Muscle layer of colon (tissue), 2 donors: ENCODE data around the gene CUBN.
A peak's percentile ranks its signal among the peaks of the same experiment; 100 is the strongest.

Experiments used
- H3K27ac ChIP-seq: one replicate; pipeline ENCODE4 v1.7.0; 2013; ENCODE audit warnings: low read depth, mild to moderate bottlenecking, low read length, moderate library complexity
- H3K27me3 ChIP-seq, 2 donors: one replicate each; pipeline ENCODE4 v1.7.0; 2013; ENCODE audit warnings: low read length in 2 of 2, mild to moderate bottlenecking in 2 of 2; ENCODE audit not compliant: insufficient read depth in 2 of 2, control insufficient read depth in 1 of 2
- H3K36me3 ChIP-seq: one replicate; pipeline ENCODE4 v1.7.0; 2013; ENCODE audit warnings: mild to moderate bottlenecking, low read length; ENCODE audit not compliant: insufficient read depth
- H3K4me1 ChIP-seq: one replicate; pipeline ENCODE4 v1.7.0; 2013; ENCODE audit warnings: mild to moderate bottlenecking, low read length; ENCODE audit not compliant: insufficient read depth
- H3K4me3 ChIP-seq, 2 donors: one replicate each; pipeline ENCODE4 v1.7.0; 2013; ENCODE audit warnings: low read length in 2 of 2, low read depth in 1 of 2, mild to moderate bottlenecking in 1 of 2, moderate library complexity in 1 of 2
- H3K9ac ChIP-seq: one replicate; pipeline ENCODE4 v1.7.0; 2013; ENCODE audit warnings: low read length
- H3K9me3 ChIP-seq: one replicate; pipeline ENCODE4 v1.7.0; 2013; ENCODE audit warnings: mild to moderate bottlenecking, low read length
- donor health status: abdominal sarcoma.
- donor health status: Adenocarcinoma of cecum.

The CUBN gene

GRCh38 chr10:17066000-17066399 lies 63.6 kb downstream of the CUBN start:
- H3K4me3 ChIP-seq: no peak overlapping the region
- no peaks in the 10 kb centered on the region for H3K9me3 ChIP-seq
- H3K9ac ChIP-seq: no peak overlapping the region

GRCh38 chr10:17065273-17065672 lies 64.3 kb downstream of the CUBN start:
- Histone ChIP-seq H3K4me3 (no peak overlapping the region), H3K4me1 (peaks cover 6% of the 10 kb centered on the region), H3K9me3 (no peaks in the 10 kb centered on the region), H3K27ac (no peak overlapping the region), H3K9ac (no peak overlapping the region), H3K36me3 (no peaks in the 10 kb centered on the region), H3K27me3 (no peaks in the 10 kb centered on the region)

More at GRCh38 chr10:17066000-17066399, 63.6 kb downstream of the CUBN start:
- H3K4me1 ChIP-seq: peaks cover 6% of the 10 kb centered on the region
- H3K27ac ChIP-seq: no peak overlapping the region
- H3K27me3 ChIP-seq: no peaks in the 10 kb centered on the region
- H3K36me3 ChIP-seq: no peaks in the 10 kb centered on the region

- no peak overlapping the region for H3K4me3 ChIP-seq
- peaks cover 6% of the 10 kb centered on the region for H3K4me1 ChIP-seq
- H3K36me3 ChIP-seq: no peaks in the 10 kb centered on the region
- no peaks in the 10 kb centered on the region for H3K27me3 ChIP-seq
- H3K9ac ChIP-seq: no peak overlapping the region
- H3K9me3 ChIP-seq: no peaks in the 10 kb centered on the region
- H3K27ac ChIP-seq: no peak overlapping the region
Measured at GRCh38 chr10:17064435-17064834, 65.2 kb downstream of the CUBN start.

GRCh38 chr10:17062955-17063484 lies 66.6 kb downstream of the CUBN start:
- peaks cover 6% of the 10 kb centered on the region for H3K4me1 ChIP-seq
- H3K9me3 ChIP-seq: no peaks in the 10 kb centered on the region
- H3K27me3 ChIP-seq: no peaks in the 10 kb centered on the region
- H3K27ac ChIP-seq: peak overlapping the region; percentile 0
- H3K36me3 ChIP-seq: no peaks in the 10 kb centered on the region
- no peak overlapping the region for H3K4me3 ChIP-seq
- no peak overlapping the region for H3K9ac ChIP-seq

GRCh38 chr10:17062493-17062892 lies 67.1 kb downstream of the CUBN start:
- Histone ChIP-seq H3K36me3 (no peaks in the 10 kb centered on the region), H3K9ac (no peak overlapping the region), H3K27ac (peak overlapping the region; percentile 0), H3K4me1 (peaks cover 6% of the 10 kb centered on the region), H3K4me3 (no peak overlapping the region), H3K9me3 (no peaks in the 10 kb centered on the region), H3K27me3 (no peaks in the 10 kb centered on the region)

- Histone ChIP-seq H3K9me3 (no peaks in the 10 kb centered on the region), H3K27ac (no peak overlapping the region), H3K4me1 (peaks cover 6% of the 10 kb centered on the region), H3K4me3 (no peak overlapping the region), H3K27me3 (no peaks in the 10 kb centered on the region), H3K9ac (no peak overlapping the region), H3K36me3 (no peaks in the 10 kb centered on the region)
Measured at GRCh38 chr10:17062009-17062408, 67.6 kb downstream of the CUBN start.

GRCh38 chr10:17061418-17061817 lies 68.2 kb downstream of the CUBN start:
- Histone ChIP-seq H3K9me3 (no peaks in the 10 kb centered on the region), H3K27me3 (no peaks in the 10 kb centered on the region), H3K27ac (no peak overlapping the region), H3K4me1 (peaks cover 6% of the 10 kb centered on the region), H3K9ac (no peak overlapping the region), H3K4me3 (no peak overlapping the region), H3K36me3 (no peaks in the 10 kb centered on the region)

- Histone ChIP-seq H3K9ac (no peak overlapping the region), H3K36me3 (no peaks in the 10 kb centered on the region), H3K4me1 (peaks cover 6% of the 10 kb centered on the region), H3K27ac (no peak overlapping the region), H3K27me3 (no peaks in the 10 kb centered on the region), H3K4me3 (no peak overlapping the region), H3K9me3 (no peaks in the 10 kb centered on the region)
Measured at GRCh38 chr10:17060289-17060688, 69.3 kb downstream of the CUBN start.

- no peak overlapping the region for H3K9ac ChIP-seq
- peaks cover 6% of the 10 kb centered on the region for H3K4me1 ChIP-seq
- H3K4me3 ChIP-seq: no peak overlapping the region
- H3K9me3 ChIP-seq: no peaks in the 10 kb centered on the region
- H3K36me3 ChIP-seq: no peaks in the 10 kb centered on the region
- no peak overlapping the region for H3K27ac ChIP-seq
- no peaks in the 10 kb centered on the region for H3K27me3 ChIP-seq
Measured at GRCh38 chr10:17059197-17059688, 70.4 kb downstream of the CUBN start.

- H3K9ac ChIP-seq: no peak overlapping the region
- H3K4me1 ChIP-seq: peaks cover 5% of the 10 kb centered on the region
- H3K27ac ChIP-seq: no peak overlapping the region
- H3K27me3 ChIP-seq: no peaks in the 10 kb centered on the region
- no peaks in the 10 kb centered on the region for H3K36me3 ChIP-seq
- H3K4me3 ChIP-seq: no peak overlapping the region
- no peaks in the 10 kb centered on the region for H3K9me3 ChIP-seq
Measured at GRCh38 chr10:17058093-17058492, 71.5 kb downstream of the CUBN start.

GRCh38 chr10:17056781-17057428 lies 72.7 kb downstream of the CUBN start:
- H3K4me3 ChIP-seq: no peak overlapping the region
- no peaks in the 10 kb centered on the region for H3K4me1 ChIP-seq
- no peaks in the 10 kb centered on the region for H3K9me3 ChIP-seq
- no peaks in the 10 kb centered on the region for H3K36me3 ChIP-seq
- H3K27ac ChIP-seq: no peak overlapping the region
- no peaks in the 10 kb centered on the region for H3K27me3 ChIP-seq
- no peak overlapping the region for H3K9ac ChIP-seq

GRCh38 chr10:17053513-17053912 lies 76.1 kb downstream of the CUBN start:
- Histone ChIP-seq H3K4me3 (no peak overlapping the region), H3K4me1 (no peaks in the 10 kb centered on the region), H3K27me3 (no peaks in the 10 kb centered on the region), H3K36me3 (no peaks in the 10 kb centered on the region), H3K9me3 (no peaks in the 10 kb centered on the region), H3K27ac (no peak overlapping the region), H3K9ac (no peak overlapping the region)
